NOMO-1 (cell line): Measurements from ENCODE around the gene CNTNAP2.
"Not testable (repeated sequence)": the region's sequence is repeated elsewhere in the genome, so short reads cannot be mapped to it uniquely, and the experiment has no call there.

Experiments used
- DNase-seq, 2 experiments: peaks; one replicate each; lab custom pipeline; 2025; ENCODE audit not compliant: unreplicated experiment in 2 of 2; lab: John Stamatoyannopoulos, UW

The CNTNAP2 gene

GRCh38 chr7:146861701-146862100 lies 745.1 kb downstream of the CNTNAP2 start:
- no peak for DNase-seq

GRCh38 chr7:146862415-146862814 lies 745.8 kb downstream of the CNTNAP2 start:
- no peak for DNase-seq

DNA sequence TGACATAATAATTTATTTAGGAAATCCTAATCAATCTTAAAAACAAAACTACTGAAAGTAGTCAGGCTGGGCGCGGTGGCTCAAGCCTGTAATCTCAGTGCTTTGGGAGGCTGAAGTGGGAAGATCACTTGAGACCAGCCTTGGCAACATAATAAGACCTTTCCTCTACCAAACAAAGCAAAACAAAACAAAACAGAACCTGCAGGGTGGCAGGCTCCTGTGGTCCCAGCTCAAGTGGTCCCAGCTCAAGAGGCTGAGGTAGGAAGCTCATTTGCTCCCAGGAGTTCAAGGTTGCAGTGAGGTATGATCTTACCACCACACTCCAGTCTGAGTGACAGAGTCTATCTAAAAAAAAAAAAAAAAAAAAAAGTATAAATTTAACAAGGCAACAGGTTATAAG lies 748.0 kb downstream of the CNTNAP2 start:
- no peak for DNase-seq

DNA sequence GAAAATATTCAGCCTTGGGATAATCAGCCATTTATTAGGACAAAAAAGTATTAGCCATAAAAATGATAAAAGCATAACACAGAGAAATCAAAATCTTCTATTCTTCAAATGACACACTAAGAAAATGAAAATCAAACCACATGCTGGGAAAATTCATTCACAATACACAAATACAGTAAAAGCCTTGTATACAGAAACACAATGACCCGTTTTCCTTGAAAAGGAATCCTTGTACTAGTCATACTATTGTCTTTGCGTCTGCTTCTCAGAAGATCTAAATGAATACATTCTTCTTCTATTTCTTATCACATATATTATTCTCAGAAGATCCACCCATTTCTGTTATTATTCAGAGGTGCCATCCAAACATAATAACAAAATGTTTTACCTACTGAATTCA lies 749.1 kb downstream of the CNTNAP2 start:
- no peak for DNase-seq

- no peak for DNase-seq
These were observed 758.1 kb downstream of the CNTNAP2 start for GRCh38 chr7:146874722-146875121.

DNA sequence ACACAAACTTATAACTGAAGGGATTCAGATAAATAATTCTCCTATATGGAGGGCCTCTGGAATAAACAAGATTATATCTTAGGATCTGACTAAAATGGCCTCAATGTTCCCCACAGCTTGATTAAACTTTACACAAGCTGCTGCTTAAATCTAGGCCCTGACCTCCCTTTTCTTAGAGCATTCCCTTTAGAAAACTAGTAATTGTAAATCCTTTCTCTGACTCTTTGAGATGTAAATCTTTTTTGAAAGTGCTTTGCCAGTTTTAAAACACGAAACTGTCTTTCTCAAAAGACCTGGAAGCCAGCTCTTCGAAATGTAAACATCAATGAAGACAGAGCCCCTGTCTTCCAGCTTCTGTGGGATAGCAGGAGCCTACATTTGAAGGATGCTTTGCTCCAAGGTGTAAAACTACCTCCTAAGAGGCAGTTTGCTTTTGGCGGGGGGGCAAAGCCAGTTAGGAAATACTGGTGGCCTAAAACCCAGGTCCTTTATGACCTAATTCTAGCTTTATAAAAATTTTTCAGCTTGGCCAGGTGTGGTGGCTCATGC lies 758.7 kb downstream of the CNTNAP2 start:
- no peak for DNase-seq

GRCh38 chr7:146875981-146876380 lies 759.4 kb downstream of the CNTNAP2 start:
- DNase-seq, result no peak

DNA sequence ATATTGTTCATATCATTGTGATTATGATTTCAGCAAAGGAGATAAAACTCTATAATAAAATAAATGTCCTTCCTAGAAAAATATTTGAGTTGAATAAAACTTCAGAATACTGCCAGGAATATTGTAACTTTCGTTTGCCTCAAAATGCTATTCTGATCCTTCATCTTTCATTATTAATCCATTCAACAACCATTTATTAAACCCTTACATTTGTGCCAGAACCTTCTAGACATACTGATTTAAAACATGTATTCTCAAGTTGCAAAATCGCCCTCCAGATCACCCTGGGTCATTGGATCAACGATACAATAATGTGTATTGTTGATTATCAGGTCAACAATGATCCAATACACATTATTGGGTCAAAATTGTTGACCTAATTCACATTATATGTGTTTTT lies 759.8 kb downstream of the CNTNAP2 start:
- no peak for DNase-seq

DNA sequence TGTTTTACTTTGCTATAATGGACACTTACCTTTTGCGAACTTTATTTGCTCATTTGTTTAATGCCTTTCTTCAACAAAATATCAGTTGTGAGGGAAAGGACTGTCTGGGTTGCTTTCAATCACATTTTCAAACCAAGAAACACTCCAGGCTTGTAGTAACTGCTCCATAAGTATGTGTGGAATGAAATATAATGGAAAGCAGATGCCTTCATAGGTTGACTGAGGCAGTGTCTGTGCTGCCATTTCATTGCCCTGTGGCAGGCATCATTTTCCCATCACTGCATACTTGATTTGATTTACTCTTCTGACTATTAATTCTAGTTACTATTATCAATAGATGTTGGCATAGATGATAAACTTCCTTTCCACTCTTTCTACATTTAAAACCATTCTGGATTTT lies 762.3 kb downstream of the CNTNAP2 start:
- DNase-seq, result no peak

DNA sequence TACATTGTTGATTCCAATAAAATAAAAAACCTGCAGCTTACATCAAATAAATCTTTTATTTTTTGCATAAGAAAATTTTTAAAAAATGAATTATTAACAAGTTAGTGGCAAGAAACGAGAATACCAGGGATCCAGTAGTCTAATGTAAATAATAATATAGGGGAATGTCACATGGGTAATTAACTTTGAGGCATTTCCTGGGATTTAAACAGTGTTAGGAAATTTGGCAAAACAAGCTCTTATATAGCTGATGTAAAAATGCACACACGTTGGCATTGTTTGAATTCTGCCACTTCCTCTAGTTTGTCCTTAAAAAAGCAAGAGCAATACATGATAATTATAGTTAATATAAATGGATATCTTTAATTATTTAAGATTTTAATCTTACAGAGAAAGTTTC lies 768.6 kb downstream of the CNTNAP2 start:
- no peak for DNase-seq

GRCh38 chr7:146889806-146890555 lies 773.4 kb downstream of the CNTNAP2 start:
- DNase-seq, result no peak

GRCh38 chr7:146892151-146892550 lies 775.5 kb downstream of the CNTNAP2 start:
- no peak for DNase-seq

- no peak for DNase-seq
These were observed 778.3 kb downstream of the CNTNAP2 start for GRCh38 chr7:146894927-146895326.

DNA sequence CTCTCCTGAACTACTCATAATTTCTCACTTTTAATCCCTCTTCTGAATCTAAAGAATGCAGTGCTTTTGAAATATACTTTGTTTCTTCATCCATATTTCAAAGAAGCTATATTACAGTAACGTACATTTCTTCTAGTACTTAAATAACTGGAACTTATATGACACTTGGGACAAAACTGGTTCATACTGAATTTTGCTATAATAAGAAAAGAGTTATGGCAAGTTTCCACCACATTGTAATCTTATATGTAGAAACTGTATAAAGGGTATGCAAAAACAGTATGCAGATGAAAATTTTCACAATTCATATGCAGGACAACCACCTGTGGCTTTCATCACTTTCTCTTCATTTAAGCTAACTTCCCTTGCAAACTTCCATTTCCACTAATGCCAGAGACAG lies 785.7 kb downstream of the CNTNAP2 start:
- no peak for DNase-seq

GRCh38 chr7:146902728-146903127 lies 786.1 kb downstream of the CNTNAP2 start:
- DNase-seq, result no peak

GRCh38 chr7:146905746-146906145 lies 789.1 kb downstream of the CNTNAP2 start:
- DNase-seq, result not testable (repeated sequence)

DNA sequence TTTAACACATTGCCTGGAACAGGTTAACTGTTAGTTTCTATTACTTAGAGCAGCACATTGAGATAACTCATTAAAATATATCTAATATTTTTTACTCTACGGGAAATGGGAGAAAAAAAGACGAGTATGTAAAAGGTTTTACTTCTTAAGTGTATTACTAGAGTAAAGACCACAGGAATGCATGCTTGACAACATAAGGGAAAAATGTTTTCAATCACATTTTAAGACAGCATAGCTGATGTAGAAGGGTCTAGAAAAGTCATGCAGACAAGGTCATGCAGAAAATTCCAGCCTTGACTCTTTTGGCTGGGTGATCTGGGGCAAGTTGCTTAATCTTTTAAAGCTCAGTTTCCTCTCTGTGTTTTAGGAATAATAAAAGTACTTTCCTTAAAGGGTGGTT lies 806.2 kb downstream of the CNTNAP2 start:
- no peak for DNase-seq

DNA sequence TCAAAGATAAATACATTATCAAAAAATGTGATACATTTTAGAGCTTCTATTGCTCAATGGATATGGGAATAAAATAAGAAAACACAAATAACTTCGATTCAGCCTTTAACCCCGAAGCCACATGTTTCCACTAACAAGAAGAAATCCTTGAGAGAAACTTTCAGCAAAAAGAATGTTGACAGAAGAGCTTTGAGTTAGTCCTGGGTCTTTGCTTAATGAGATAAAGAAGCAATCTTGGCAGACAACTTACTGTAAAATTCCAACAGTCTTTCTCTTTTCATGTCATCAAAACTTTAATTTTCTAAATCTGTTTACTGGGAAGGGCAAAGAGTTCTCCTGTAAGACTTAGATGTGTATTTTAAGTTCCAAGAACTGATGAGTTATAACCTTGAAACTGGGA lies 810.2 kb downstream of the CNTNAP2 start:
- no peak for DNase-seq

DNA sequence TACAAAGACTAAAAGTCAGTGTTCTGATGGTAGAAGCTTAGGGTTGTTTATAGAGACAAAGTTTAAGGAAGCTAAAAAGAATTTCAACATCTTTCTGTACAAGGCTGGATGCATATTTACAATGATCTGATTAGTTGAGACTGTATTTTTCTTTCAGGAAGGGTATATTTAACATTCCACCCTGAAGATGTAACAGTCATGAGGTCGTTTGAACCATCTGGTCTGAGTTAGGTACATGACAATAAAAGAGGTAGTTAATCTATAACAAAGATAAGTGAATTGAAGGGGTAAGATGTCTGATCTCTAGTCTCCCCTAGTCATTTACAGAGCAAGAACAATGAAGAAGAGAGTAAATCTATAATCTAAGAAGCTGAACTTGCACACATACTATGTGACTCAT lies 821.2 kb downstream of the CNTNAP2 start:
- DNase-seq, result no peak

GRCh38 chr7:146943483-146943882 lies 826.9 kb downstream of the CNTNAP2 start:
- no peak for DNase-seq

- peak; percentile 44 to 86 for DNase-seq
These were observed 832.1 kb downstream of the CNTNAP2 start for GRCh38 chr7:146948703-146949102.

DNA sequence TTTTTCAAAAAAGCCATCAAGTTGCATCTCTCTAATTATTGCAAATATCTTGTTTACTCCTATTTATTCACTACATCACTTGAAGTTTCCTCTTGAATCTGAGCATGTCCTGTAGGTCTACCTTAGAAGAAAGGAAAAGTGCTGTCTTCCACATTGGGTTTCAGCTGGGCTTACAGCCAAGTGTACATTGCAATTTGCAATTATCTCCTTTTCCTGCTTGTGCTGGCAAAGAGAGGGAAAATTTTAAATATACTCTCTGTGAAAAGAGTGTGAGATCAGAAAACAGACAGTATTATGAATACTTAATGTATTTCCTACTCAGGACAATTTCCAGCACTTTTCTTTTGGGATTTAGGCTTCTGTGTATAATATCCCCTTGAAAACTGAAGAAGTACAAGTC lies 839.7 kb downstream of the CNTNAP2 start:
- DNase-seq, result no peak

DNA sequence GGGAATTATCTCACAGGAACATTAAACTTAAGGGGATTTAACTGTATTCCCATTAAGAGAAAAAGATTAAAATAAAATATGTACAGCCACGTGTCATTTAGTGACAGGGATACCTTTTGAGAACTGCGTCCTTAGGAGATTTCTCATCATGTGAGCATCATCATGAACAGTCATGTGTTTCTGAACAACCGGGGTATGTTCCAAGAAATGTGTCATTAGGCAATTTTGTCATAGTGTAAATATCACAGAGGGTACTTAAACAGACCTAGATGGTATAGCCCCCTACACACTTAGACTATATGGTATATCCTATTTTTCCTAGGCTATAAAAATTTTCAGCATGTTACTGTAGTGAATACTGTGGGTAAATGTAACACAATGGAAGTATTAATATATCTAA lies 840.3 kb downstream of the CNTNAP2 start:
- no peak for DNase-seq
